IPS-15b (cell line): ENCODE data around the gene SORCS1.

Experiments
- H3K27me3 ChIP-seq: one replicate; pipeline ENCODE4 v1.6.1; 2013; ENCODE audit warnings: low read length; ENCODE audit not compliant: control insufficient read depth, insufficient read depth
- H3K36me3 ChIP-seq: one replicate; pipeline ENCODE4 v1.6.1; 2013; ENCODE audit warnings: low read length; ENCODE audit not compliant: control insufficient read depth, insufficient read depth
- H3K4me1 ChIP-seq: one replicate; pipeline ENCODE4 v1.6.1; 2013; ENCODE audit warnings: mild to moderate bottlenecking, low read length; ENCODE audit not compliant: control insufficient read depth, insufficient read depth
- H3K4me3 ChIP-seq: one replicate; pipeline ENCODE4 v1.5.1; 2013; ENCODE audit warnings: low read depth, low read length
- H3K9ac ChIP-seq: one replicate; pipeline ENCODE4 v1.6.1; 2013; ENCODE audit warnings: low read depth, mild to moderate bottlenecking, low read length
- H3K9me3 ChIP-seq: one replicate; pipeline ENCODE4 v1.6.1; 2013; ENCODE audit warnings: mild to moderate bottlenecking, low read length; ENCODE audit not compliant: control insufficient read depth, insufficient read depth

Gene SORCS1

DNA sequence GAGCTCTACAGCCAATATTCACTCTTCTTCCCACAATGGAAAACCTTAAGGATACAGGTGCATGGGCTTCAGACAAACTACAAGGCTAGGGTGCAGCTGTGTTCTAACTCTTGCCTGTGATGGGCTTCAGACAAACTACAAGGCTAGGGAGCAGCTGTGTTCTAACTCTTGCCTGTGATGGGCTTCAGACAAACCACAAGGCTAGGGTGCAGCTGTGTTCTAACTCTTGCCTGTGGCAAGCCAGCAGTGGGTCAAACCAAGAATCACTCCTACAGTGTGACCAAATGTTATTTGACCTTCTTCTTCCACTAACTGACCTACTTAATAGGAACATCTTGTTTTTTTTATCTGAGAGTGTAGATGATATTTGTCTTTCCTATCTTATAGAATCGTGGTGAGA is 7.4 kb downstream of the SORCS1 start:
- Histone ChIP-seq H3K4me3 (no peak overlapping the region), H3K27me3 (peaks cover under 1% of the 10 kb centered on the region), H3K4me1 (peaks cover 10% of the 10 kb centered on the region), H3K9ac (no peak overlapping the region), H3K9me3 (peaks cover 4% of the 10 kb centered on the region), H3K36me3 (no peaks in the 10 kb centered on the region)

DNA sequence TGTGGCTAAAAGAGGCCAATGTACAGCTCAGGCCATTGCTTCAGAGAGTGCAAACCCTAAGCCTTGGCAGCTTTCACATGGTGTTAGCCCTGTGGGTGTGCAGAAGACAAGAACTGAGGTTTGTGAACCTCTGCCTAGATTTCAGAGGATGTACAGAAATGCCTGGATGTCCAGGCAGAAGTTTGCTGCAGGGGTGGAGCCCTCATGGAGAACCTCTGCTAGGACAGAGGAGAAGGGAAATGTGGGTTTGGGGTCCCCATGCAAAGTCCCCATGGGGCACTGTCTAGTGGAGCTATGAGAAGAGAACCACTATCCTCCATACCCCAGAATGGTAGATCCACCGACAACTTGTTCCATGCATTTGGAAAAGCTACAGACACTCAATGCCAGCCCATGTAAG is 12.4 kb downstream of the SORCS1 start:
- no peaks in the 10 kb centered on the region for H3K27me3 ChIP-seq
- H3K9ac ChIP-seq, result no peak overlapping the region
- no peaks in the 10 kb centered on the region for H3K4me1 ChIP-seq
- no peaks in the 10 kb centered on the region for H3K36me3 ChIP-seq
- H3K9me3 ChIP-seq, result peaks cover 7% of the 10 kb centered on the region
- no peak overlapping the region for H3K4me3 ChIP-seq

DNA sequence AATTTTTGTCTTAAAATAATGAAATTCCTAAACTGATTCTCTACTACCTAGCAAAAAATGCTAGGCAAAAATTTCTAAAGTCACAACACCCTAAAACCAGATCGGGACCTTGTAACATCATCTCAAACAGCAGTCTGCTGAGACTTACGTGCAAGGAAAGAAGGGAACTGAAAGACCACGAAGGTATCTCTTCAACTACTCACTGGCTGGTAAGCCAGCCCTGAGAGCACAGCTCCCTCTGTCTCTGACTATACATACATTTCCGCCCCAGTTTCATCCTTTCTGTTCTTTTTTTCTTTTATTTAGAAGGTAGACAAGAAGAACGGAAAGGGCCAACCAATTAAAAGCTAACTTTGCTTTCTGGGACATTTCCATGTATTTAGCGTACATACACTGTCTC is 15.6 kb downstream of the SORCS1 start:
- no peak overlapping the region for H3K4me3 ChIP-seq
- H3K9ac ChIP-seq, result no peak overlapping the region
- no peaks in the 10 kb centered on the region for H3K4me1 ChIP-seq
- no peaks in the 10 kb centered on the region for H3K27me3 ChIP-seq
- H3K9me3 ChIP-seq, result peaks cover 7% of the 10 kb centered on the region
- H3K36me3 ChIP-seq, result no peaks in the 10 kb centered on the region

DNA sequence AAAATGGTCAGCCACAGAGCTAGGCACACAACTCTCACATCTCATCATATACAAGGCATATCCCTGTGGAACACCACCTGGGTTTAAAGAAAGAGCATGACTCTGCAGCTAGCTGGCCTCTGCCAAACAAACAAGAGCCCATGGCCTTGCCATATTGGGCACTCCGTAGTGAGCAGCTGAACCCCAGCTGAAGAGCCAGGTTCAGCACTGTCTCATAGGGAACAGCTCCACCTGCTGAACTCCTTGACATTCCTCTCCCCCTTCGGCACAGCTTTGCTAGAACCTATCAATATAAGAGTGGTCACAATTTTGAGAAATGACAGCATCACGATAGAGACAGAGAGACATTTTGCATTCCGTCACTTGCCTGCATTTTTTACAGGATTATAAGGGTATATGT is 20.0 kb downstream of the SORCS1 start:
- no peak overlapping the region for H3K4me3 ChIP-seq

DNA sequence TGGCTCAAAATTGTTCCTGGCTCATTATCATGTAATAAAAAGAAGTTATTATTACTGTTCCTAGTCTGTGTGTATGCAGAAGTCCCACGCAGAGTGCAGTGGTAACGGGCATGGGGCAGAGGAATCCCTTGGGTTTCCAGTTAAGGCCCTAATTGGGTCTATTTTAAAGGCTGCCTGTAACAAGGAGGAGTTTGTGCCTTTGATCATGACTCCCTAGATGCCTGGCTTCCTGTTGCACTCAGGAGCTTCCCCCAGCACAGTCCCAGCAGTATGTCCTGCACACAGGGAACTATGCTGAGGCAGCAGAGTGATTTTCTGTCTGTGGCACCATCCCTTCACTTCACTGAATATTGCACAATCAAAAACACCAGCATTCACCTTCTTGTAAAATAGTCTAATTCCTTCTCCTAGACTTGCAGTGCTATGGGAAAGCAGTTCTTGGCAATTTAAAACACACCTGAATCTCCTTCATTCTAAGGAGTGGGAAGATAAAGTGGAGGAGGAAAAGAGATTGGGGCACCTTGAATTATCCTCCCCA is 22.9 kb downstream of the SORCS1 start:
- H3K4me3 ChIP-seq, result no peak overlapping the region
- H3K4me1 ChIP-seq, result no peaks in the 10 kb centered on the region
- H3K27me3 ChIP-seq, result no peaks in the 10 kb centered on the region
- H3K36me3 ChIP-seq, result no peaks in the 10 kb centered on the region
- H3K9ac ChIP-seq, result no peak overlapping the region
- no peaks in the 10 kb centered on the region for H3K9me3 ChIP-seq

More for the DNA sequence above, 20.0 kb downstream of the SORCS1 start:
- Histone ChIP-seq H3K4me1 (no peaks in the 10 kb centered on the region), H3K9ac (no peak overlapping the region), H3K9me3 (no peaks in the 10 kb centered on the region), H3K27me3 (no peaks in the 10 kb centered on the region), H3K36me3 (no peaks in the 10 kb centered on the region)

DNA sequence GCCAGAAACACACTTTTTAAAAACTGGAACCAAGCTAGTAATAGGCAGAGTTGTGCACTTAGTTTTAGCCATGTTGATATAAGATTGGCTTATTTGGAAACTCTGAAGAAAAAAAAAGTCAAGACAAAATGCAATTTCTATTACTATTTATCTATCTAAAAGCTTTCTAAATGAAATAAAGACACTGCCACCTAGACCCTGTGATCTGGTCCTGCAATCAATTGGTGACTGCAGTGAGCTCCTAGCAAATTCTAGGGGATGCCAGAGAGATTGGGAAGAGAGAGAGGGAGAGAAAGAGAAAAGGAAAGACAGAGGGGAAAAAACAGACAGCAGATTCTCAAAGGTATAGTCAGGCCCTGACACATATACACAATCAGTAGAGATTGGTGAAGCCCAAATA is 25.3 kb downstream of the SORCS1 start:
- Histone ChIP-seq H3K27me3 (no peaks in the 10 kb centered on the region), H3K4me3 (no peak overlapping the region), H3K4me1 (no peaks in the 10 kb centered on the region), H3K9ac (no peak overlapping the region), H3K9me3 (no peaks in the 10 kb centered on the region), H3K36me3 (no peaks in the 10 kb centered on the region)

DNA sequence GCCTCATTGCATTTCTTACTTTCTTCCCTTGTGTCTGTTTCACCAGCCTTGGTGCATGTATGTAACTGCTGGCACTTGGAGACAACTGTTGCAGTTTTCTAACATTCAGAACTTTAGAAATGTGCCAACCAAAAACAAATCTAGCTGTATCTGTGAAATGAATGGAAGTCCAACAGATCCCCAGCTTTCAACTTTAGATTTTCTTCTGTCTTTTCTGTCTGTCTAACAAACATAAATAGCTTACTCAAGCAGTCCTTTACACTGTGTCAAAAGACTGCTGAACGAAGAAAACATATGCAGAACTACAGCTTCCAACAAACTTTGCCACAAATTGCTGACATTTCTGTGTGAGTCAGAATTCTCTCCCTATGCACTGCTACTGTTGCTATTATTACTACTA is 30.9 kb downstream of the SORCS1 start:
- Histone ChIP-seq H3K9ac (no peak overlapping the region), H3K4me1 (no peaks in the 10 kb centered on the region), H3K9me3 (no peaks in the 10 kb centered on the region), H3K4me3 (no peak overlapping the region), H3K27me3 (no peaks in the 10 kb centered on the region), H3K36me3 (no peaks in the 10 kb centered on the region)

DNA sequence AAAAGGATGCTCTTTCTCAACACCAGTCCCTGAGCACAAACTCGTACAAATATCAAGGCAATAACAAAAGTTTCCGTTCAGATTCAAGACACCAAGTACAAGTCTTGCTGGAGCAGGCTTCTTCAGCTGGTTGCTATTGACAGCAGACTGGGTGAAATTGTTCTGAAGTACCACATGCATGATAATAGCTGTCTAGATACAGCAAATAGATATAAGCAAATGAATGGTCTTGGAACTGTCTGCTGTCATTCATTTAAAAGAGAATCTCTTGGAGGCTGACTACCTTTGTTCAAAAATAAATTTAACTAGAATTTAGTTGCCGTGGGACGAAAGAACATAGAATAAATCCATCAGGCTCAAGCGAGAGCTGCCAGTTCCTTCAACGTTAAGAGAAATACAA is 35.5 kb downstream of the SORCS1 start:
- H3K9me3 ChIP-seq, result no peaks in the 10 kb centered on the region
- no peak overlapping the region for H3K9ac ChIP-seq
- no peaks in the 10 kb centered on the region for H3K27me3 ChIP-seq
- no peak overlapping the region for H3K4me3 ChIP-seq
- H3K4me1 ChIP-seq, result no peaks in the 10 kb centered on the region
- no peaks in the 10 kb centered on the region for H3K36me3 ChIP-seq

DNA sequence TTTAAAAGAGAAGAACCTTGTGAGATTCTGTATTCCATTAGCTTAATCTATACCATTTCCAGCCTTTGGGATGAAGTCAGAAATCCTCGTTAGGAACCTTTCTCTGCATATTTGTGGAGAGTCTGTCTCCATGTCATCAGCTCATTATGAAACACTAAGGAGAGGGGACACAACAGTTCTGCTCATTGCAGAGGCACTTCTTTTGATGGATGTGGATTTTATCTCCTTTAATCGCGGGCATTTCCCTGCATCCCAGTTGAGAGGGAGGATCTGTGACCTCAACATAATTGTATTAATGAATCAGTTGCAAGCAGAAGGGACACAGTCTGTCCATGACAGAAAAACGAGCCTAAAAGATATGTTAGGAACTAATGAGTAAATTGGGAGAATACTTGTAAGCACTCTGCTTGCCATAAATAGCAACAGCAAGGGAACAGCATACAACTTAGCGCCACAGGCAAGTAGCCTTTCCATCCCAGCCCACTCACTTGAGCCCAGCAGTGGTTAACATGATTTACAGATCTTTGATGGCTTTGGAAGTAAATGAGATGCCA is 37.9 kb downstream of the SORCS1 start:
- H3K4me1 ChIP-seq, result no peaks in the 10 kb centered on the region
- no peak overlapping the region for H3K9ac ChIP-seq
- no peaks in the 10 kb centered on the region for H3K27me3 ChIP-seq
- no peak overlapping the region for H3K4me3 ChIP-seq
- no peaks in the 10 kb centered on the region for H3K9me3 ChIP-seq
- H3K36me3 ChIP-seq, result no peaks in the 10 kb centered on the region

DNA sequence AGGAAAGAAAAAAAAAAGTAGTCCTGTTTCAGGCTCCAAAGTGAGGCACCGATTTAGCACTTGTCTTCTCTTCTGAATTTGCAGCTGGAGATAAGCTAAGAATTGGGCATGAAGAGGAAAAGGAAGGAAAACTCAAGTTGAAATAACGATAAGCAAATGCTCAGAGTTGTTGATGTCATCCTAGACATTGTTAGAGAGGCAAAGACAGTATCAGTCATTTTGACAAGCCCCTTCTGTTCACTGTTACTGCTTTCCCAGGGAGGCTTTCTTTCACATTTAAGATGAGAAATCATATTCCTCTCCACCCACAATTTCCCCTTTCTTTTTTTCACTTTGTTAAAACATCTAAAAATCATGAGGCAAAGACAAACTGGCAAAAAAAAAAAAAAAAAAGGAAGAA is 41.8 kb downstream of the SORCS1 start:
- no peaks in the 10 kb centered on the region for H3K9me3 ChIP-seq
- no peaks in the 10 kb centered on the region for H3K36me3 ChIP-seq
- H3K9ac ChIP-seq, result no peak overlapping the region
- H3K4me1 ChIP-seq, result no peaks in the 10 kb centered on the region
- H3K27me3 ChIP-seq, result no peaks in the 10 kb centered on the region
- no peak overlapping the region for H3K4me3 ChIP-seq

DNA sequence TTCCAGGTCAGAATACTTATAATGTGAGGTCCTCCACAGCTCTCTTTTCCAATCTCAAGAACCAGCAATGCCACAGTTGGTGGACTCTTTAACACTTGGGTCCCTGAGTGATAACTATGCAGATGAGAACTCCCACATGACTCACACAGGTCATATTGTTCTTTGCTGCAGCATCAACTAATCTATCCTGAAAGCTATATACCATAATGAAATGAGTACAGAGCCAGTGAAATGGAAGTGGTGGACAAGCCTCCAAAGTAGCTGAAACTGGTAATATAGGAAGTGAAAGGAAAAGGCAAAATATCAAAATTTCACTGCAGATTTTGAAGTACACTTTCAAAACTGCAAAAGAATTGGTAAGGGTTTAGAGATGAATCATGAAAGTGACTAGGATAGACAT is 45.6 kb downstream of the SORCS1 start:
- Histone ChIP-seq H3K9ac (no peak overlapping the region), H3K27me3 (no peaks in the 10 kb centered on the region), H3K4me3 (no peak overlapping the region), H3K9me3 (no peaks in the 10 kb centered on the region), H3K4me1 (no peaks in the 10 kb centered on the region), H3K36me3 (no peaks in the 10 kb centered on the region)

DNA sequence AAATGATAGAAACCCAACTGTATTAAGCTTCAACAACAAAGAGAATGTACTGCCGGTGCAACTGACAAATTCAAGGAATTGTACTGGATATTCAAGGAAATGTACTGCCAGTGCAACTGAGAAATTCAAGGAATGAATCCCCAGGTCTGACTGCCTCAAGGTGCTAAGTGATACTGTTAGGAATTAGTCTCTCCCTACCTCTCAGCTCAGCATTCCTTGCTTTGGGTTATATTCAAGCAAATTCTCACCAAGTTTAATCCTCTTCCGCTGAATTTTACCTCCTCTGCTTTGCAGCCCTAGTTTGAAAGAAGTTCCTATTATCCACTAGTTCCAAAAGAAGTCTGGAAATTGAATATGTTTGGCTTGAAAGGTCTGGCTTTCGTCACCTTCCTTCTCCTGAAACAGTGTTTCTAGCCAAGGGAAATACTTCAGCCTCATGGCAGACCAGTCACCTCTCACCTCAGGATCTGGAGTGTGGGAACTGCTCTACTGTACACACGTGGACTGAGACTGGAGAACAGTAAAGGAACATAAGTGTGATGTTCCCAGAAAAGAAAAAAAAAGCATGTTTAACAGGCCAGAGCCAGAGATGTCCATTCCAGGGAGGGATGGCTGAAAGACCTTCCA is 60.4 kb downstream of the SORCS1 start:
- Histone ChIP-seq H3K9ac (no peak overlapping the region), H3K9me3 (no peaks in the 10 kb centered on the region), H3K36me3 (no peaks in the 10 kb centered on the region), H3K4me1 (peaks cover 5% of the 10 kb centered on the region), H3K4me3 (no peak overlapping the region), H3K27me3 (no peaks in the 10 kb centered on the region)
